Breast epithelium (tissue), 4 donors: Measurements from ENCODE around the gene ATP1B3. TPM values are rescaled to one million over a fixed set of nuclear protein-coding genes. Genes with fewer than 3 reads are reported as not detected.

Experiments used
- DNase-seq, 2 donors: peaks; one replicate each; pipeline ENCODE4 v3.0.0-alpha.2; 2019; ENCODE audit warnings: low spot score in 2 of 2
- H3K27ac ChIP-seq, 2 donors: fragments of 200-600 bp; sonication (generic) in 1 of 2; one replicate each; pipeline ENCODE4 v1.5.1; 2016 to 2019; ENCODE audit warnings: mild to moderate bottlenecking in 1 of 2
- H3K27me3 ChIP-seq, 2 donors: fragments of 200-600 bp; sonication (generic) in 1 of 2; one replicate each; pipeline versions ENCODE4 v1.5.1 to v1.6.0; 2017 to 2019; ENCODE audit warnings: control low read depth in 1 of 2, mild to moderate bottlenecking in 1 of 2
- H3K36me3 ChIP-seq: fragments of 200-600 bp; one replicate; pipeline ENCODE4 v1.5.1; 2019
- H3K4me1 ChIP-seq, 2 donors: fragments of 200-600 bp; sonication (generic); one replicate each; pipeline ENCODE4 v1.5.1; 2016 to 2019; ENCODE audit warnings: control low read depth in 1 of 2
- H3K4me3 ChIP-seq, 3 donors: fragments of 200-600 bp; sonication (generic); 1 replicate in 2 of 3; 2 replicates in 1 of 3; pipeline ENCODE4 v1.5.1; 2016 to 2019; ENCODE audit warnings: mild to moderate bottlenecking in 3 of 3, moderate library complexity in 2 of 3
- H3K9me3 ChIP-seq, 2 donors: fragments of 200-600 bp; sonication (generic) in 1 of 2; one replicate each; pipeline ENCODE4 v1.5.1; 2016 to 2019; ENCODE audit warnings: control low read depth in 1 of 2
- POLR2A ChIP-seq: fragments of 450-650 bp; IDR thresholded peaks from one replicate; pipeline ENCODE4 v1.6.1; 2016; ENCODE audit warnings: antibody characterized with exemption, mild to moderate bottlenecking, moderate library complexity
- POLR2AphosphoS5 ChIP-seq, 3 donors: sonication (generic); formaldehyde crosslinking; IDR thresholded peaks; one replicate each; pipeline ENCODE4 v1.6.1; 2017; ENCODE audit warnings: antibody characterized with exemption in 3 of 3
- intact Hi-C: fragments of 100-400 bp; cut with DNase I; formaldehyde crosslinking; loops from one replicate; pipeline ENCODE4 v1.15.1; 2023; ENCODE audit warnings: low total_unique reads
- total RNA-seq, 3 donors: library from RNA; depleted of rRNA; stranded (reverse); fragments of >200 nt; gene quantifications; one replicate each; pipeline ENCODE4 v1.1.0, GENCODE V29; 2016
- TF ChIP-seq, protein P1 (sequence below), 3 donors: fragments of 450-650 bp; IDR thresholded peaks; one replicate each; pipeline ENCODE4 v1.5.1; 2016 to 2017; ENCODE audit warnings: antibody characterized with exemption in 3 of 3, mild to moderate bottlenecking in 3 of 3, moderate library complexity in 3 of 3

The ATP1B3 gene
- total RNA-seq, 3 donors from 2014 or later, result 47.2 to 88.8 (median 74.4) TPM

DNA sequence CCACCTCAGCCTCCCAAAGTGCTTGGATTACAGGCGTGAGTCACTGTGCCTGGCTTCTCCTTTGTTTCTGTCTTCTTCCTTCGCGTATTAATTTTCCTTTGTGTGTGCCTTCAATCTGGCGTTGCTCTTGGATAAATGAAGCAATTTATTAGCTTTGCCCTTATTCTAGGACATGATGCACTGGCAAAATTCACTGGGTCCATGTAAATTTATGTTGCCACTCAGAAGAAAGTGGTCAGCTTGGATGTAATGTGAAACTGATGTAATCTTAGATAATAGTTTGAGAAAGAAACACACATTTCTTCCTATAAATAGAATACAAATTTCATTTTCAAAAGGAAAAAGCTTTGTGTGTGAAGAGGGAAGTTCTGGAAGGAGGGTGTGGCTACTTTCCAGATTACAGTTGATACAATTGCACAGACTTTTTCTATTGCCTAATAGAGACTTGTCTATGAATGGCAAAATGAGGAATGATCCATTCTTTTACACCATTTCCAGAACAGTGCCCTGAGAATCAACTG lies 23.3 kb upstream of the ATP1B3 start:
- intact Hi-C loops, result no loop called here
- no peak for TF ChIP-seq POLR2AphosphoS5 (IDR thresholded peaks at IDR 0.05)
- TF ChIP-seq, protein P1, sequence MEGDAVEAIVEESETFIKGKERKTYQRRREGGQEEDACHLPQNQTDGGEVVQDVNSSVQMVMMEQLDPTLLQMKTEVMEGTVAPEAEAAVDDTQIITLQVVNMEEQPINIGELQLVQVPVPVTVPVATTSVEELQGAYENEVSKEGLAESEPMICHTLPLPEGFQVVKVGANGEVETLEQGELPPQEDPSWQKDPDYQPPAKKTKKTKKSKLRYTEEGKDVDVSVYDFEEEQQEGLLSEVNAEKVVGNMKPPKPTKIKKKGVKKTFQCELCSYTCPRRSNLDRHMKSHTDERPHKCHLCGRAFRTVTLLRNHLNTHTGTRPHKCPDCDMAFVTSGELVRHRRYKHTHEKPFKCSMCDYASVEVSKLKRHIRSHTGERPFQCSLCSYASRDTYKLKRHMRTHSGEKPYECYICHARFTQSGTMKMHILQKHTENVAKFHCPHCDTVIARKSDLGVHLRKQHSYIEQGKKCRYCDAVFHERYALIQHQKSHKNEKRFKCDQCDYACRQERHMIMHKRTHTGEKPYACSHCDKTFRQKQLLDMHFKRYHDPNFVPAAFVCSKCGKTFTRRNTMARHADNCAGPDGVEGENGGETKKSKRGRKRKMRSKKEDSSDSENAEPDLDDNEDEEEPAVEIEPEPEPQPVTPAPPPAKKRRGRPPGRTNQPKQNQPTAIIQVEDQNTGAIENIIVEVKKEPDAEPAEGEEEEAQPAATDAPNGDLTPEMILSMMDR (IDR thresholded peaks at IDR 0.05), result no peak
- TF ChIP-seq POLR2A, result no peak
- no peaks in the 10 kb centered on the region for H3K27me3 ChIP-seq
- no peak for DNase-seq
- H3K27ac ChIP-seq, result peak overlapping the region in 1 of 2 donors; percentile 12
- no peaks in the 10 kb centered on the region for H3K36me3 ChIP-seq
- H3K9me3 ChIP-seq, result no peaks in the 10 kb centered on the region
- no peak overlapping the region for H3K4me3 ChIP-seq
- H3K4me1 ChIP-seq, result no peaks in the 10 kb centered on the region

GRCh38 chr3:141853629-141854168 lies 22.7 kb upstream of the ATP1B3 start:
- H3K4me3 ChIP-seq, result no peak overlapping the region
- H3K4me1 ChIP-seq, result no peaks in the 10 kb centered on the region
- TF ChIP-seq POLR2A, result no peak
- no peak for TF ChIP-seq POLR2AphosphoS5 (IDR thresholded peaks at IDR 0.05)
- TF ChIP-seq, protein P1 (IDR thresholded peaks at IDR 0.05), result no peak
- H3K9me3 ChIP-seq, result no peaks in the 10 kb centered on the region
- intact Hi-C loops, result no loop called here
- no peaks in the 10 kb centered on the region for H3K36me3 ChIP-seq
- no peak for DNase-seq
- no peaks in the 10 kb centered on the region for H3K27me3 ChIP-seq
- peak overlapping the region in 1 of 2 donors; percentile 12 for H3K27ac ChIP-seq

DNA sequence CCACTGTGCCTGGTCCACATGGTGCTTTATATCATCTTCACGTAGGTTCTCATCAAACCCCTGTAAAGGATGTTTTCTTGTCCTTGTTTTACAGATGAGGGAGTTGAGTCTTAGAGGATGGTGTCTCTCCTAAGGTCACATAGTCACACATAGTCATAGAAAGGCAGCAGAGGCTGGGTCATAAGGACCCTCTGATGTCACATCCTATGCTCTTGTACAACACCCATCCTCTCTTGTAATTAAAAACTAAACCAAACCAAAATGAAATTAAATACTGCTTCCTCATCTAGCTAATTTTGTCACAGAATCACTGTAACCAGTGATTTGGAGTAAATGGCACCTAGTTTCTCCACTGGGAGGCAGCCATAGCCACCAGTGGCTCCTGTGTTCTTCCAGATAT lies 21.8 kb upstream of the ATP1B3 start:
- intact Hi-C loops, result no loop called here
- H3K27ac ChIP-seq, result no peak overlapping the region
- TF ChIP-seq POLR2A (no peak), POLR2AphosphoS5 (IDR thresholded peaks at IDR 0.05) (no peak)
- H3K9me3 ChIP-seq, result no peaks in the 10 kb centered on the region
- no peak overlapping the region for H3K4me3 ChIP-seq
- no peaks in the 10 kb centered on the region for H3K27me3 ChIP-seq
- DNase-seq, result no peak
- no peaks in the 10 kb centered on the region for H3K36me3 ChIP-seq
- H3K4me1 ChIP-seq, result no peaks in the 10 kb centered on the region

GRCh38 chr3:141858312-141858711 lies 18.1 kb upstream of the ATP1B3 start:
- no peaks in the 10 kb centered on the region for H3K36me3 ChIP-seq
- H3K4me3 ChIP-seq, result no peak overlapping the region
- no peak overlapping the region for H3K27ac ChIP-seq
- H3K27me3 ChIP-seq, result no peaks in the 10 kb centered on the region
- no peaks in the 10 kb centered on the region for H3K9me3 ChIP-seq
- intact Hi-C loops, result no loop called here
- TF ChIP-seq, protein P1 (IDR thresholded peaks at IDR 0.05), result no peak
- TF ChIP-seq POLR2AphosphoS5 (IDR thresholded peaks at IDR 0.05) (no peak), POLR2A (no peak)
- no peak for DNase-seq
- H3K4me1 ChIP-seq, result no peaks in the 10 kb centered on the region

GRCh38 chr3:141859651-141860050 lies 16.8 kb upstream of the ATP1B3 start:
- intact Hi-C loops, result no loop called here
- no peak for DNase-seq
- H3K27me3 ChIP-seq, result no peaks in the 10 kb centered on the region
- H3K4me3 ChIP-seq, result no peak overlapping the region
- no peaks in the 10 kb centered on the region for H3K4me1 ChIP-seq
- no peaks in the 10 kb centered on the region for H3K9me3 ChIP-seq
- TF ChIP-seq POLR2AphosphoS5 (IDR thresholded peaks at IDR 0.05), result no peak
- no peak for TF ChIP-seq POLR2A
- TF ChIP-seq, protein P1 (IDR thresholded peaks at IDR 0.05), result no peak
- H3K36me3 ChIP-seq, result no peaks in the 10 kb centered on the region
- H3K27ac ChIP-seq, result no peak overlapping the region
